Airway epithelial cell (primary cell): ENCODE data around the gene HNMT. TPM values are rescaled to one million over a fixed set of nuclear protein-coding genes. Genes with fewer than 3 reads are reported as not detected.

Source experiments
- total RNA-seq: library from RNA; depleted of rRNA; stranded (reverse); fragments of >200 nt; gene quantifications from 2 replicates; pipeline ENCODE4 v1.2.3, GENCODE V29; 2015

Gene HNMT
- 8.4 and 9.0 TPM in 2 replicates for total RNA-seq

GRCh38 chr2:137964066-137964858, at the start of gene HNMT:
HNMT (plus strand) TSS chr2:137964473; CDS start chr2:137964492, 19 bp downstream.

